GM12874 (cell line): ENCODE data around the gene SERTM2.

Experiments used
- TF ChIP-seq, protein P1 (sequence below): IDR thresholded peaks from 2 replicates; pipeline ENCODE4 v1.5.1; 2011; ENCODE audit warnings: low read depth, mild to moderate bottlenecking, control low read depth, low read length, moderate library complexity; ENCODE audit not compliant: insufficient read depth

The SERTM2 gene

DNA sequence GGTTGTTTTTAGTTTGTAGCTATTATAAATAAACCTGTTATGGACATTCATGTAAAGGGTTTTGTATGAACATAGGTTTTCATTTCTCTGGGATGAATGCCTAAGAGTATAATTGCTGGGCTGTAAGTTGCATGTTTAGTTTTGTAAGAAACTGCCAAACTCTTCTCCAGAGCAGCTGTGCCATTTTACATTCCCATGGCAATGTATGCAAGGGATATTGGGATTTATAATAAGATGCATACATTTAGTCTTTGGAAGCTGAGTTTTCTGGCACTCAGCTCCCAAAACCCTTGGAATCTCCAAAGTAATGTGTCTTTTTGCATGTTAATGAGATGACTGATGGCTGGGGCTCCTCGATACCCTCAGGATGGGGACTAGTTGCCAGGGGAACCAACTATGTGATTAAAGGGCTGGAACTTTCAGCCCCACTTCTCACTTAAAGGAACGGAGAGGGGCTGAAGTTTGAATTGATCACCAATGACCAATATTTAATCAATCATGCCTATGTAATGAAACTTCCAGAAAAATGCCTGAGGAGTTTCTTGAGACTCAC is 44.0 kb downstream of the SERTM2 start:
- TF ChIP-seq, protein P1, sequence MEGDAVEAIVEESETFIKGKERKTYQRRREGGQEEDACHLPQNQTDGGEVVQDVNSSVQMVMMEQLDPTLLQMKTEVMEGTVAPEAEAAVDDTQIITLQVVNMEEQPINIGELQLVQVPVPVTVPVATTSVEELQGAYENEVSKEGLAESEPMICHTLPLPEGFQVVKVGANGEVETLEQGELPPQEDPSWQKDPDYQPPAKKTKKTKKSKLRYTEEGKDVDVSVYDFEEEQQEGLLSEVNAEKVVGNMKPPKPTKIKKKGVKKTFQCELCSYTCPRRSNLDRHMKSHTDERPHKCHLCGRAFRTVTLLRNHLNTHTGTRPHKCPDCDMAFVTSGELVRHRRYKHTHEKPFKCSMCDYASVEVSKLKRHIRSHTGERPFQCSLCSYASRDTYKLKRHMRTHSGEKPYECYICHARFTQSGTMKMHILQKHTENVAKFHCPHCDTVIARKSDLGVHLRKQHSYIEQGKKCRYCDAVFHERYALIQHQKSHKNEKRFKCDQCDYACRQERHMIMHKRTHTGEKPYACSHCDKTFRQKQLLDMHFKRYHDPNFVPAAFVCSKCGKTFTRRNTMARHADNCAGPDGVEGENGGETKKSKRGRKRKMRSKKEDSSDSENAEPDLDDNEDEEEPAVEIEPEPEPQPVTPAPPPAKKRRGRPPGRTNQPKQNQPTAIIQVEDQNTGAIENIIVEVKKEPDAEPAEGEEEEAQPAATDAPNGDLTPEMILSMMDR, result no peak

DNA sequence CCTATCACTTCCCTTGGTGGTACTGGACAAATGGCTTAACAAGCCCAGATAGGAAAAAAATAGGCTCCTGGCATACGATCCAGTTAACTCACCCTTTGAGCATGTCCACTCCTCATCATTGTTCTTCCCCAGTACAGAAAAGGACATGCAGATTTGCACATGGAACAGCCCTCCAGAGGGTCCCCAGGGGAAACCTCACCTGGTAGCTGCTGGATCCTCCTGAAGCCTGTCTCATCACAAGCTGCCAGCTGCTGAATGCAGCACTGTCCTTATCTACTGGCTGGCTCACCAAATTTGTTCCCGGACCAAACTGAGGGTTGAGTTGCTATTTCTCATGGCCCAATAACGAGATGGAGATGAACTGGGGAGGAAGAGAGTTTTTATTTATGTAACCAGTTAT is 49.4 kb downstream of the SERTM2 start:
- TF ChIP-seq, protein P1, result no peak

DNA sequence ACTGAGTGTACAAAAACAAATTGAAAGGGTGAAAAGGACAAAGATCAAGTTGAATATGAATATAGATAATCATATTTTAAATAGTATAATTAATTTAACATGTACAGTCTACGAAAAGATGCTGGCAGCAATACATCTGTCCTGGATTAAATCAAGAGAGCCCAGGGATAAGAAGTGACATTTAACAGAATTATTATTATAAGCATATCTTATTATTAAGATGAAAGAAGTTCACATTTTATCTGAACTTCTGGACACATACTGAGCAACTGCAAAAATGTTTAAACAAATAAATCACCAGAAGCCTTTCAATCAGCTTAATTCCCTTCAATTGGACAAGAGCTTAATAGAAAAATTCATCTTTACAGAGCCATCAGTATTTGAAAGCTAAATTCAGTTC is 50.4 kb downstream of the SERTM2 start:
- TF ChIP-seq, protein P1, result no peak

DNA sequence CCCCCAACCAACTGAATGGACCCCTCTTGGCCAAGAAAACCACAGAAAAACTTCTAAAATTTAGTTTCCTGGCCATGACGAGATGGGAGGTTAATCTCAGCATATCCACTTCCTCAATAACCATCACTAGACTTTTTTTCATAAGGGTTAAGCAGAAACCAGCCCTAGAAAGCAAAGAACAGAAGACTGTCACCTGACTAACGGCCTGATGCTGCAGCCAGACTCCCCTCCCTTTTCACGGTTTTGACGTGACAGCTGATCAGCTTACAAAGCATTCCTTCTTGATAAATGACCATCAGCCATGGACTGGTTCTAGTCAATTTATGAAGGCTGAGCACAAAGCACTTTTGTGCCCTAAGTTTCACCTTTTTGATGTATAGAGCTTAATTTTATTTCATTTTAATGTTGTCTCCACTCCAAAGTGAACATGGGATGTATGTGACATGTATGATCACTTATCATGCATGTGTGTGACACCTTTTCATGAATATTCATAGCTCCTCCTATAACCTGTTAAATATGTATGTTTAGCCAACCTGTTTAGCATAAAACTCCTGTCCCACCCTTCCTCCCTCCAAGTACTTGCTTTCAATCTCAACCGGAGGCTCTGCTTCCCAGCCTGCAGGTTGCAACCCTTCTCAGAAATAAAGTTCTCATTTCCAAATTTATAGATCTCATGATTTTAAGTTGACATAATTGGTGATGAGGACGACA is 56.3 kb downstream of the SERTM2 start:
- TF ChIP-seq, protein P1, result no peak

DNA sequence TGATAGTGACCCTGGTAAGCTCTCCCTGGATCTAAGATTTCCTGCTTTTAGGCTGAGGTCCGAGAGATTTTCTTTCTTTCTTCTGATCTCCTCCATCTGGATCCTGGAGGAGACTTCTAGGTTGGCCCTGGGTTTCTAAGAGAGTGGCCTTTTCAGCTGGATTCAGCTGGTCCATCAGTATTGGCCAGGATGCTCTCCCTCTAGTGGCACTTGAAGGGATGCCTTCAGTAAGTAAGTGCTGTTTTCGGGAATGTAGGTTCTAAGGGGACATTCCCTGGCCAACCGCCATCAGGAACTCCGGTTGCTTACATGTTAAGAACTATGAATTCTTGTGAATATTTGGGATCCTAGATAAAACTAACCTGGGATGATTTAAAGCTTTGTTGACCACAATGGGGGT is 56.9 kb downstream of the SERTM2 start:
- TF ChIP-seq, protein P1, result no peak

DNA sequence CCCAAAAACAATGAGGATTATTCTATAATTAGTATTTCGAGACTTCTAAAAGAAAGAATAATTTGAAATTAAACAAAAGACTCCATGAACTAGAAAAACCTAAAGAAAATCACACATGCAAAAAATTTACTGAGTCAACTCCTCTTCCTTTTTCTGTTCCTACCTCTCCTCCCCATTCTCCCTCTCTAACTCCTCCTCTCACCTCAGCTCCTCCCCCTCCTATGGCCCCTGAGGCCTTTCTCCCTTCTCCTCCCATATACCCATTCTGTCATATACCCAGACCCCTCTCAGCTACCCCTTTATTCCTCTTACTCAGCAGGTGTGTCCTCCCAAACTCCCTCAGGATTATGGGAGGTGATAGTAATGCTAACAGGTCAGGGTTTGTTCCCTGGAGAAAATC is 57.4 kb downstream of the SERTM2 start:
- TF ChIP-seq, protein P1, result no peak
